IMR-90 (cell line): Measurements from ENCODE around the gene CITED4. TPM values are rescaled to one million over a fixed set of nuclear protein-coding genes. Genes with fewer than 3 reads are reported as not detected.
A peak's percentile ranks its signal among the peaks of the same experiment; 100 is the strongest.

ENCODE experiments used
- ATAC-seq: fragments of 200-7000 bp; cut with Tn5 transposase; 2 replicates; pipeline ENCODE4 v1.9.1; 2020; ENCODE audit warnings: low read depth, mild to moderate bottlenecking, moderate library complexity
- BruUV-seq: library from RNA; stranded (reverse); fragments of 400-500 nt; replicated peaks from 2 replicates; lab custom pipeline; 2021; lab: Mats Ljungman, UMichigan
- CTCF ChIA-PET: fragments of 300-600 bp; formaldehyde crosslinking; extraction: SDS; loops from one replicate; lab custom pipeline; 2021; ENCODE audit warnings: antibody characterized with exemption; lab: Yijun Ruan, JAX
- POLR2A ChIA-PET: fragments of 300-600 bp; sonication (Branson Sonifier 250); formaldehyde crosslinking; loops from one replicate; lab custom pipeline; 2022; ENCODE audit warnings: antibody characterized with exemption; ENCODE audit not compliant: unreplicated experiment; lab: Charles Lee
- DNase-seq: peaks from one replicate; pipeline ENCODE4 v3.0.0; 2013
- H2AFZ ChIP-seq: replicated peaks from 2 replicates; pipeline ENCODE3; 2013; ENCODE audit warnings: low read length, mild to moderate bottlenecking; ENCODE audit not compliant: poor library complexity
- H2AK5ac ChIP-seq: 2 replicates; pipeline ENCODE4 v1.6.1; 2013; ENCODE audit warnings: low read depth, low read length, inconsistent platforms
- H2AK9ac ChIP-seq: replicated peaks from 2 replicates; pipeline ENCODE3; 2013; ENCODE audit warnings: mild to moderate bottlenecking, low read depth, low read length, moderate library complexity; ENCODE audit not compliant: poor library complexity
- H2BK120ac ChIP-seq: 2 replicates; pipeline ENCODE4 v1.6.1; 2013; ENCODE audit warnings: low read depth, low read length, inconsistent platforms
- H2BK15ac ChIP-seq: 3 replicates; pipeline ENCODE4 v1.6.1; 2013; ENCODE audit warnings: low read depth, low read length, inconsistent platforms
- H2BK20ac ChIP-seq: 2 replicates; pipeline ENCODE4 v1.6.1; 2013; ENCODE audit warnings: low read depth, mild to moderate bottlenecking, inconsistent platforms, low read length, moderate library complexity
- H2BK5ac ChIP-seq: 2 replicates; pipeline ENCODE4 v1.6.1; 2013; ENCODE audit warnings: mild to moderate bottlenecking, low read depth, low read length, inconsistent platforms; ENCODE audit not compliant: poor library complexity, severe bottlenecking
- H3K14ac ChIP-seq: replicated peaks from 2 replicates; pipeline ENCODE4 v1.6.1; 2013; ENCODE audit warnings: low read depth, low read length, inconsistent platforms
- H3K18ac ChIP-seq: 2 replicates; pipeline ENCODE4 v1.6.1; 2013; ENCODE audit warnings: low read depth, low read length, control low read depth
- H3K23ac ChIP-seq: 2 replicates; pipeline ENCODE4 v1.6.1; 2013; ENCODE audit warnings: low read depth, low read length, inconsistent platforms
- H3K27ac ChIP-seq: 2 replicates; pipeline ENCODE4 v1.5.1; 2013; ENCODE audit warnings: mild to moderate bottlenecking, control low read depth, low read length; ENCODE audit not compliant: insufficient read depth
- H3K27me3 ChIP-seq: 2 replicates; pipeline ENCODE4 v1.6.1; 2013; ENCODE audit warnings: low read length; ENCODE audit not compliant: control insufficient read depth, insufficient read depth
- H3K36me3 ChIP-seq: 2 replicates; pipeline ENCODE4 v1.6.1; 2013; ENCODE audit warnings: low read length, mixed read lengths; ENCODE audit not compliant: control insufficient read depth, insufficient read depth
- H3K4ac ChIP-seq: 2 replicates; pipeline ENCODE4 v1.6.1; 2013; ENCODE audit warnings: low read depth, low read length, inconsistent platforms
- H3K4me1 ChIP-seq: 2 replicates; pipeline ENCODE4 v1.6.1; 2013; ENCODE audit warnings: low read length, mixed read lengths; ENCODE audit not compliant: control insufficient read depth, insufficient read depth
- H3K4me2 ChIP-seq: 2 replicates; pipeline ENCODE4 v1.6.1; 2013; ENCODE audit warnings: low read depth, mild to moderate bottlenecking, control low read depth, low read length, moderate library complexity
- H3K4me3 ChIP-seq: 2 replicates; pipeline ENCODE4 v1.5.1; 2013; ENCODE audit warnings: low read depth, mild to moderate bottlenecking, control low read depth, low read length, moderate library complexity; ENCODE audit not compliant: insufficient read depth
- H3K56ac ChIP-seq: 2 replicates; pipeline ENCODE4 v1.6.1; 2013; ENCODE audit warnings: low read length, inconsistent platforms; ENCODE audit not compliant: insufficient read depth; ENCODE audit errors: extremely low read depth
- H3K79me1 ChIP-seq, 2 experiments: 2 replicates each; pipeline ENCODE4 v1.6.1; 2013; ENCODE audit warnings: low read length in 2 of 2, inconsistent platforms in 1 of 2, low read depth in 1 of 2
- H3K9ac ChIP-seq: 2 replicates; pipeline ENCODE4 v1.6.1; 2013; ENCODE audit warnings: low read depth, low read length, control low read depth
- H3K9me1 ChIP-seq: 2 replicates; pipeline ENCODE4 v1.6.1; 2013; ENCODE audit warnings: low read length, inconsistent platforms; ENCODE audit not compliant: insufficient read depth
- H3K9me3 ChIP-seq: 2 replicates; pipeline ENCODE4 v1.6.1; 2013; ENCODE audit warnings: low read length; ENCODE audit not compliant: control insufficient read depth, insufficient read depth
- H4K20me1 ChIP-seq: 2 replicates; pipeline ENCODE4 v1.6.1; 2013; ENCODE audit warnings: low read length, inconsistent platforms; ENCODE audit not compliant: insufficient read depth
- H4K5ac ChIP-seq: 2 replicates; pipeline ENCODE4 v1.6.1; 2013; ENCODE audit warnings: mild to moderate bottlenecking, low read depth, low read length, control low read depth
- H4K8ac ChIP-seq, 2 experiments: 2 replicates each; pipeline ENCODE4 v1.6.1; 2013; ENCODE audit warnings: low read depth in 2 of 2, low read length in 2 of 2, control low read depth in 1 of 2, inconsistent platforms in 1 of 2
- H4K91ac ChIP-seq: 2 replicates; pipeline ENCODE4 v1.6.1; 2013; ENCODE audit warnings: low read depth, low read length, inconsistent platforms; ENCODE audit not compliant: insufficient read depth
- BHLHE40 ChIP-seq: fragments of 150-350 bp; IDR thresholded peaks from 2 replicates; pipeline ENCODE4 v1.6.1; 2016; ENCODE audit warnings: mild to moderate bottlenecking, low read depth, low read length
- CEBPB ChIP-seq: IDR thresholded peaks from 2 replicates; pipeline ENCODE4 v1.6.1; 2012; ENCODE audit warnings: low read depth, low read length, improper control_type of control experiment
- CHD1 ChIP-seq: IDR thresholded peaks from 2 replicates; pipeline ENCODE4 v1.6.1; 2012; ENCODE audit warnings: low read depth, low read length, improper control_type of control experiment
- CTCF ChIP-seq: conservative IDR thresholded peaks from 2 replicates; pipeline ENCODE4 v1.5.1; 2012; ENCODE audit warnings: mild to moderate bottlenecking, low read depth, low read length, improper control_type of control experiment
- FOS ChIP-seq: fragments of 150-350 bp; IDR thresholded peaks from 2 replicates; pipeline ENCODE4 v1.6.1; 2016; ENCODE audit warnings: low read depth, low read length
- MAFK ChIP-seq: IDR thresholded peaks from 2 replicates; pipeline ENCODE4 v1.6.1; 2012; ENCODE audit warnings: low read depth, low read length, improper control_type of control experiment
- MAZ ChIP-seq: IDR thresholded peaks from 2 replicates; pipeline ENCODE4 v1.6.1; 2012; ENCODE audit warnings: low read depth, mild to moderate bottlenecking, low read length, improper control_type of control experiment, moderate library complexity, borderline replicate concordance
- NFE2L2 ChIP-seq: fragments of 150-350 bp; IDR thresholded peaks from 2 replicates; pipeline ENCODE4 v1.6.1; 2016; ENCODE audit warnings: low read depth, mild to moderate bottlenecking, low read length
- POLR2A ChIP-seq: IDR thresholded peaks from 2 replicates; pipeline ENCODE4 v1.6.1; 2012; ENCODE audit warnings: mild to moderate bottlenecking, low read depth, low read length
- RAD21 ChIP-seq: IDR thresholded peaks from 2 replicates; pipeline ENCODE4 v1.6.1; 2012; ENCODE audit warnings: low read length, improper control_type of control experiment
- RCOR1 ChIP-seq: IDR thresholded peaks from 2 replicates; pipeline ENCODE4 v1.6.1; 2012; ENCODE audit warnings: mild to moderate bottlenecking, low read length, improper control_type of control experiment; ENCODE audit not compliant: insufficient replicate concordance
- RFX5 ChIP-seq: IDR thresholded peaks from 2 replicates; pipeline ENCODE4 v1.8.0; 2012; ENCODE audit warnings: low read depth, mild to moderate bottlenecking, low read length, moderate library complexity
- SMC3 ChIP-seq: fragments of 150-350 bp; IDR thresholded peaks from 2 replicates; pipeline ENCODE4 v1.6.1; 2016; ENCODE audit warnings: low read depth, mild to moderate bottlenecking, antibody characterized with exemption, low read length, moderate library complexity
- USF2 ChIP-seq: fragments of 150-350 bp; IDR thresholded peaks from 2 replicates; pipeline ENCODE4 v1.6.1; 2017; ENCODE audit warnings: mild to moderate bottlenecking, antibody characterized with exemption, low read length, low read depth
- WGBS, 2 experiments: methylation state at CpG; one replicate each; pipeline versions ENCODE4 v1.1.5 to v1.1.7; 2013; ENCODE audit warnings: missing lambda C conversion rate in 2 of 2; ENCODE audit not compliant: insufficient read length in 1 of 2; ENCODE audit errors: extremely low coverage in 2 of 2; 5-methylcytosine and 5-hydroxymethylcytosine counted together
- dilution Hi-C: fragments of 300-500 bp; cut with HindIII; formaldehyde crosslinking; loops from one replicate; pipeline ENCODE4 v1.14.3; 2018; ENCODE audit warnings: low sequenced_read_pairs; ENCODE audit not compliant: unreplicated experiment
- in situ Hi-C: fragments of 300-500 bp; cut with MboI; formaldehyde crosslinking; loops from 3 replicates; pipeline ENCODE4 v1.14.3; 2019; ENCODE audit warnings: low sequenced_read_pairs, inconsistent platforms, mixed read lengths
- intact Hi-C: fragments of 100-400 bp; cut with micrococcal nuclease; formaldehyde crosslinking; loops from 2 replicates; pipeline ENCODE4 v1.10.0; 2022
- polyA plus RNA-seq, 3 experiments: library from polyadenylated mRNA; depleted of rRNA; stranded (reverse); fragments of >200 nt; gene quantifications; 2 replicates each; pipeline ENCODE4 v1.2.3, GENCODE V29; 2012; ENCODE audit warnings: low replicate concordance in 1 of 3
- total RNA-seq: library from RNA; depleted of rRNA; stranded (reverse); fragments of >200 nt; gene quantifications from 2 replicates; pipeline ENCODE4 v1.2.3, GENCODE V29; 2012
- TF ChIP-seq, protein P1 (sequence below): fragments of 150-350 bp; IDR thresholded peaks from 2 replicates; pipeline ENCODE4 v1.6.1; 2016; ENCODE audit warnings: low read depth, mild to moderate bottlenecking, low read length, moderate library complexity, borderline replicate concordance

CITED4 gene
- total and polyA plus RNA-seq, 2 of the 4 experiments (the other 2 are of a cell fraction): under 0.01 to 1.6 TPM

DNA sequence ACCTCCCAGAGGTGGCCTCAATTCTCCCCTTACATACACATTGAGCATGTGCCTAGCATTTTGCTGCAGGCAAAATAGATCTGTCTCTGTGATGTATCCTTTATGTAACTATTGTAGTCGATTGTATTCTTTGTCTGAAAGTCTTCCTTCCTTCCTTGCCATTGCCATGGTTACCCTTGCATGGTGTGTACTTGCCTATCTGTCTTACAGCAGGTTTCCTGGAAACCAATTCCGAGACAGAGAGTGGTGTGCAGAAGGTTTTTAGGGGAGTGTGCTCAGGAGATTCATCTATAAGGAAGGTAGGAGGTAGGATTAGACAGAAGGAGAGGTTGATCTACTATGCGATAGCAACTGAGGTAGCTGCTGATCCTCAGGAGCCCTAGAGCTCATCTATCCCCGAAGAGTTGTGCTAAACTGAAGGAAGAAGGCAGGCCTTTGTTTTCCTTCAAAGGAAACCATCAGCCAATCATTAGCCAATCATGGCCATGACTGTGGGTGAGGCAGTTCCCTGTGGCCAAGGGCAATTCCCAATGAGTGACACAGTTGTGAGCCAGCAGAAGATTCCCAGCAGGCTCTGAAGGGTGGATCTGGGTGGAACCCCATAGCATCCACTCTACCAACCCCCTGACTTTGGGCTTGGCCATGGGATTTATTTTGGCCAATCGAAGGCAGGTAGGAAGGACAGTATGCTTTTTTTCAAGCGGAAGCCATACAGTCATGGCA is 15.0 kb downstream of the CITED4 start:
- H2AK9ac ChIP-seq: no peak overlapping the region
- ChIA-PET POLR2A (no interaction called here), CTCF (interaction anchor here (0.6 to 3.1 kb wide), 5 partner anchors 12 to 156 kb away, joined by 3 to 30 read pairs (median 6); no protein-coding TSS in a partner anchor)
- H4K5ac ChIP-seq: no peak overlapping the region
- in situ Hi-C loops: loop anchor here (5.0 to 10.0 kb wide), 2 partner anchors 105 to 222 kb away; no protein-coding TSS in a partner anchor
- BruUV-seq: no TSS peak
- H3K18ac ChIP-seq: no peak overlapping the region
- WGBS, 2 experiments: 100% methylated on average over 3 of the region's 6 CpGs; no CpG with 5 or more reads in 1 of the 2 experiments
- H3K9me3 ChIP-seq: peaks cover 11% of the 10 kb centered on the region
- TF ChIP-seq CHD1 (no peak), USF2 (no peak), MAFK (no peak), CEBPB (no peak), MAZ (no peak), RAD21 (no peak), BHLHE40 (no peak), SMC3 (no peak), FOS (no peak), POLR2A (no peak), NFE2L2 (no peak), CTCF (no peak), RCOR1 (no peak), RFX5 (no peak)
- TF ChIP-seq, protein P1, sequence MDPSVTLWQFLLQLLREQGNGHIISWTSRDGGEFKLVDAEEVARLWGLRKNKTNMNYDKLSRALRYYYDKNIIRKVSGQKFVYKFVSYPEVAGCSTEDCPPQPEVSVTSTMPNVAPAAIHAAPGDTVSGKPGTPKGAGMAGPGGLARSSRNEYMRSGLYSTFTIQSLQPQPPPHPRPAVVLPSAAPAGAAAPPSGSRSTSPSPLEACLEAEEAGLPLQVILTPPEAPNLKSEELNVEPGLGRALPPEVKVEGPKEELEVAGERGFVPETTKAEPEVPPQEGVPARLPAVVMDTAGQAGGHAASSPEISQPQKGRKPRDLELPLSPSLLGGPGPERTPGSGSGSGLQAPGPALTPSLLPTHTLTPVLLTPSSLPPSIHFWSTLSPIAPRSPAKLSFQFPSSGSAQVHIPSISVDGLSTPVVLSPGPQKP: no peak
- H3K9me1 ChIP-seq: no peaks in the 10 kb centered on the region
- intact Hi-C loops: loop anchor here (5.0 kb wide), 1 partner anchor 275 kb away; no protein-coding TSS in a partner anchor
- H4K91ac ChIP-seq: no peak overlapping the region
- peak overlapping the region; percentile 40; the same call in 1 of the 2 replicates for H3K23ac ChIP-seq
- peak; percentile 31; the same call in 1 of the 2 replicates for ATAC-seq
- H3K27ac ChIP-seq: no peak overlapping the region
- H2BK5ac ChIP-seq: no peak overlapping the region
- peaks cover 7% of the 10 kb centered on the region for H3K27me3 ChIP-seq
- no peak overlapping the region for H3K4me2 ChIP-seq
- H3K4ac ChIP-seq: no peak overlapping the region
- no peak overlapping the region for H2BK15ac ChIP-seq
- H4K20me1 ChIP-seq: no peaks in the 10 kb centered on the region; the same call in 1 of the 2 replicates
- no peak overlapping the region for H2AK5ac ChIP-seq
- no peak overlapping the region for H3K4me3 ChIP-seq
- no peaks in the 10 kb centered on the region for H3K79me1 ChIP-seq
- no peaks in the 10 kb centered on the region for H3K36me3 ChIP-seq
- H2BK20ac ChIP-seq: no peak overlapping the region
- H3K4me1 ChIP-seq: no peaks in the 10 kb centered on the region
- no peak overlapping the region for H4K8ac ChIP-seq
- no peak overlapping the region for H3K56ac ChIP-seq
- dilution Hi-C loops: no loop called here
- no peak overlapping the region for H2BK120ac ChIP-seq
- DNase-seq: peak; percentile 18
- H3K14ac ChIP-seq: no peak overlapping the region
- H2AFZ ChIP-seq: peak overlapping the region; percentile 12
- H3K9ac ChIP-seq: no peak overlapping the region
